Suppressor macrophage treated with lipopolysaccharide for 1 hour (primary cell): Measurements from ENCODE around the gene MUC4.
"Not testable (repeated sequence)": the region's sequence is repeated elsewhere in the genome, so short reads cannot be mapped to it uniquely, and the experiment has no call there.

Experiments used
- DNase-seq, 3 donors: peaks; one replicate each; pipeline ENCODE4 v3.0.0-alpha.2; 2020 to 2022

MUC4 gene

GRCh38 chr3:195711813-195712534 lies 99.8 kb downstream of the MUC4 start:
- DNase-seq = no peak

GRCh38 chr3:195711091-195711812 lies 100.5 kb downstream of the MUC4 start:
- DNase-seq = not testable (repeated sequence)

DNA sequence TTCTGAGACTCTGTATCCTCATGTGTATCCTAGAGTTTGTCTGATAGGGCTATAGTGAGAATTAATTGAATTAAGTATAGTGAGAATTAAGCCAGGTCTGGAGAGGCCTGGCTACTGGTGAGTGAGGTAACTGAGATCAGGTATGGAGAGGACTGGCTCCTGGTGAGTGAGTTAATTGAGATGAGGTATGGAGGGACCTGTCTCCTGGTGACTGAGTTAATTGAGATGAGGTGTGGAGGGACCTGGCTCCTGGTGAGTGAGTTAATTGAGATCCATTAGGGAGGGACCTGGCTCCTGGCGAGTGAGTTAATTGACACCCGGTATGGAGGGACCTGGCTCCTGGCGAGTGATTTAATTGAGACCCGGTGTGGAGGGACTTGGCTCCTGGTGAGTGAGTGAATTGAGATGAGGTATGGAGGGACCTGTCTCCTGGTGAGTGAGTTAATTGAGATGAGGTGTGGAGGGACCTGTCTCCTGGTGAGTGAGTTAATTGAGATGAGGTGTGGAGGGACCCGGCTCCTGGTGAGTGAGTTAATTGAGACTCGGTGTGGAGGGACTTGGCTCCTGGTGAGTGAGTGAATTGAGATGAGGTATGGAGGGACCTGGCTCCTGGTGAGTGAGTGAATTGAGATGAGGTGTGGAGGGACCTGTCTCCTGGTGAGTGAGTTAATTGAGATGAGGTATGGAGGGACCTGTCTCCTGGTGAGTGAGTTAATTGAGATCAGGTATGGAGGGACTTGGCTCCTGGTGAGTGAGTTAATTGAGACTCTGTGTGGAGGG lies 101.4 kb downstream of the MUC4 start:
- not testable (repeated sequence) for DNase-seq

DNA sequence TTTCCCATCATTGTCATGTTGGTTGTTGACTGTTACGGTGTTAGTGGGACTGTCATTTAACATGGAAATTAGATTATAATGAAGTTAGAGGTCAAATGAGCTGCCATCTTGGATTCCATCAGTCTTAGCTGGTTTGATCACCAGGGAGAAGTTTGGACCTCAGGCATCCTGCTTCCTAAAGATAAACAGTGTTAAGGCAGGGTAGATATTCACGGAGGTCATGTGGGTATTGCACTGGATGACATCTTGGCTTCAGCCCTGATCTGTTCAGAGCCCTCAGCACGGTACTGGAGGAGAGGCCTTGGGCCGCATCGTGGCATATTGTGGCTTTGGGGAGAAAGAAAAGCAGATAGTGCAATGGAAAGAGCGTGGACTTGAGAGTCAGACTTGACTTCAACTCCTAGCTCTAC lies 102.0 kb downstream of the MUC4 start:
- peak in 1 of 3 donors; percentile 22 for DNase-seq

- DNase-seq = peak in 2 of 3 donors; percentile 8 to 48
These were observed 102.9 kb downstream of the MUC4 start for GRCh38 chr3:195708626-195709481.

- peak in 1 of 3 donors; percentile 19 for DNase-seq
These were observed 103.7 kb downstream of the MUC4 start for GRCh38 chr3:195708061-195708460.

- no peak for DNase-seq
These were observed 106.4 kb downstream of the MUC4 start for GRCh38 chr3:195705081-195705991.

GRCh38 chr3:195704433-195704999 lies 107.2 kb downstream of the MUC4 start:
- no peak for DNase-seq

DNA sequence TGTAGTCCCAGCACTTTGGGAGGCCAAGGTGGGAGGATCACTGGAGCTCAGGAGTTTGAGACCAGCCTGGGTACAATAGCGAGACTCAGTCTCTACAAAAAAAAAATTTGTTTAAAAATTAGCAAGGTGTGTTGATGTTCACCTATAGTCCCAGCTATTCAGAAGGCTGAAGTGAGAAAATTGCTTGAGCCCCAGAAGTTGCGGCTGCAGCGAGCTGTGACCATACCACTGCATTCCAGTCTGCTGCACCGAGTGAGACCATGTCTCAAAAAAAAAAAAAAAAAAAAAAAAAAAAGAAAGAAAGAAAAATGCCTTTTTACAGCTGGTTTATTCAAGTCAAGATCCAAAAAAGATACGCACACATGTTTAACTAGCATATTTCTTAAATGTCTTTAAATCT lies 108.0 kb downstream of the MUC4 start:
- DNase-seq = no peak

DNA sequence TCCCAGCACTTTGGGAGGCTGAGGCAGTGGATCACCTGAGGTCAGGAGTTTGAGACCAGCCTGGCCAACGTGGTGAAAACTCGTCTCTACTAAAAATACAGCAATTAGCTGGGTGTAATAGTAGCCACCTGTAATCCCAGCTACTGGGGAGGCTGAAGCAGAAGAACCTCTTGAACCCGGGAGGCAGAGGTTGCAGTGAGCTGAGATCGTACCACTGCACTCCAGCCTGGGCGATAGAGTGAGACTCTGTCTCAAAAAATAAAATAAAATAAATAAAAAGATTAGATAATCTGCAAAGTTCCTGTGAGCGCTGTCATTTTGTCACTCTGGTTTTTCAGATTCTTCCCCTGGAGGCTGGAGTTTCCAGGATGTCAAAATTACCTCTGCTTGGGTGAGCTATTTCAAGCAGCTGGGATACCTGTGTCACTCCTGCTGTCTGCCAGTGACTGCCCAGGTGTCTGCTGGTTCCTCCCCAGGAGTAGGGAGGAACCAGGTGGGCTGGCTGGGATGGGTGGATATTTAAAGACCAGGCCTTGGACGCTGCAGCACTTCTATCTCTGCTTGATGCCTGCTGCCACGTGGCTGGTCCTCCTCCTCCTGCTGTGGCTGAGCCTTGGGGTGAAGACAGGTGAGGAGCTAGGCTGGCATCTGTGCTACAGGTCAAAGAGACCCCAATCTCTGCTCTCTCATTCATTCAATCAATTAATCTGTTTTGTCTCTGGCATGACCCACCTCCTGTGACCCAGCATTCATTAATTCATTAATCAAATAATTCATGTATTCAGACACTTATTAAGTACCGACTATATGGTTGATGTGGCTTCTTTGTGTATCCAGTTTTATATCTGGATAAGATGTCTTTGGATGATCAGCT lies 110.5 kb downstream of the MUC4 start:
- DNase-seq = peak in 2 of 3 donors; percentile 17 to 57

DNA sequence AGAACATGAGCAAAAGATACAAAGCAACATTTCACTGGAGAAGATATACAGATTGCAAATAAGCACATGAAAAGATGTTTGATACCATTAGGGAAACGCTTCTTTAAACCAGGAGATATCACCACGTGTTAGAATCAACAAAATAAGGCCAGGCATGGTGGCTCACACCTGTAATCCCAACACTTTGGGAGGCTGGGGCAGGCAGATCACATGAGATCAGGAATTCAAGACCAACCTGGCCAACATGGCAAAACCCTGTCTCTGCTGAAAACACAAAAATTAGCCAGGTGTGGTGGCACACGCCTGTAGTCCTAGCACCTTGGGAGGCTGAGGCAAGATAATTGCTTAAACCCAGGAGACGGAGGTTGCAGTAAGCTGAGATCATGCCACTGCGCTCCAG lies 111.4 kb downstream of the MUC4 start:
- DNase-seq = no peak

- no peak for DNase-seq
These were observed 111.9 kb downstream of the MUC4 start for GRCh38 chr3:195699860-195700259.

GRCh38 chr3:195699388-195699771 lies 112.3 kb downstream of the MUC4 start:
- no peak for DNase-seq

GRCh38 chr3:195698647-195699387 lies 112.9 kb downstream of the MUC4 start:
- no peak for DNase-seq

- no peak for DNase-seq
These were observed 113.4 kb downstream of the MUC4 start for GRCh38 chr3:195698325-195698646.

DNA sequence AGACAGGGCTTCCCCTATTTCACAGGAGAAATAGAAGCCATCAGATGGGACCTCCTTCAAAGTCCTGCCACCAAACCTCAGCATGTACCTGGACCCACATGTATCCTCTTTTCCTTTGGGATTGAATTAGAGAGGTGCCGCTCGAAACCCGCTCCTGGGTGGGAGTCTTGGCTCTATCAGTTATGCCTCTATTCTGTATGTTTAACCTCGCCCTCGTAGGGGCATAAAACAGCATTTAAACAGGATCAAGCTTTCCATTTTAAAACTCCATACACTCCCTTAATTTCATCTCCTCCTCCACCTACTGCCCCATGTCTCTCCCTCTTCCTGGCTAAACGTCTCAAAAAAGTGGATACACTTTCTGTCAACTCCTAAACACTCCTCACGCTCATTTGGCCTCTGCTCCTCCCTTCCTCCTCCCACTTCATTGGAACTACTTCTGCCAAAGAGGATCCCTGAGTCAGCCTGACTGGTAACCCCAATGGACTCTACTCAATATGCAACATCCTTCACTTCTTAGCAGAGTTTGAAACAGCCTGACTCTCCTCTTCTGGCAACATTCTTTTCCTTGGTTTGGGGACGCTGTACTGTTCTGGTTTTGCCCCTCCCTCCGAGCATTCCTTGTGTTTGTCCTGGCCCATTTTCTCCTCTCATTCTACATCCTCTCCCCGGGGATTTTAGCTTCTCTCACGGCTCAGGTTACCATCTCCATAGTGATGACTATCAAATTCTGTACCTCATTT lies 114.0 kb downstream of the MUC4 start:
- peak; percentile 53 to 91 (median 59) for DNase-seq
